ENCODE results near the gene ING3.

The ING3 gene

DNA sequence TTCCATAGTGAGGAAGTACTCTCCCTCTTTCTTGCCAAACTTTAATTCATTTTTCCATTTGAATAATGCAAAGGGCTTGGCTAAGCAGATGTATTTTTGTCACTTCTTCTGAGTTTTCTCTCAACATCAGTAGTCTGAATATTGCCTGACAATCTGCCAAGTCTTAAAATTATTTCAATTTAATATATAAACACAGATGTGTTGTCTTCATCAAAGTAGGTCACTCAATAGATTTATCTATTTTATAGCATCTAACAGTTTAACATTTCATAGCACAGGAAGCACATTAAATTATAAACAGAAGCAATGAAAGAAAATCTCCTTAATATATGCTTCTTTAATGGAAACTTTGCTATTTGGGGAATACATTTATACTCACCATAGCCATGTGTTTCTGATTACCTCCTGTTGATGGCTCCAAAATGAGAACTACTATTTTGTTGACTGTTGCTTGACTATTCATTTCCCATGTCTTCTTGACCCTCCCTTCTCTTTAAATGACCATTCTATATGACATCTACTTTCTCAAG, 42.5 kb downstream of the ING3 start:
- H3K4me3 ChIP-seq (ENCODE audit: low read depth, low read length), result peak overlapping the region; percentile 85
- TF ChIP-seq CTCF (IDR thresholded peaks at IDR 0.05; ENCODE audit: low read depth, low read length), result no peak

DNA sequence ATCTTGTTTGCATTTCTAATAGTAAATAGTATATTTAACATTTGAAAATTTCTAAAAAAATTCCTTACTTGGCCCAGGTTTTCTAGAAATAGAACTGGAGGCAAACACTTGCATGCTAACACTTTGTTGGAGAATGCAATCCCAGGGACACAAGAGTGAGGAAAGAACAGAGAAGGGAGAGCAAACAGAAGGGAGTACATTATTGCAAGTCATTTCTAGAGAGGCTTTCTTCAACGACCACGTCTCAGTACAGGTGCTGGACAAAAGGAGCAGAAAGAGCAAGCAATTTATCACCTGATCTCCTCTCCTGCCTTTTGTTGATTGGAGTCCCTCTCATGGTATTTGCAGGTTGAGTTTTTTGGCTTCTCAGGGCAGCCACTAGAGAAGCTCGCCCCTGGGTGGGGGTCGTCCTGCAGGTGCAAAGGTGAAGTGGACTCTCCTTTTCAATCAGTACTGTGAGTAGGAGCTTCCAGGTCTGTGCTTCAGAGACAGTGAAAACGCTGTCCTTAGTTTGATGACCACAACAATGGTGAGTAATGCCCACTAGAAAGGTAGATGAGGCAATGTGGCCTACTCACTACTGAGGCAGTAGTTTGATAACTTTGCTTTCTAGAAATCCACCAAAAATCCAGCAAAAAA, 43.1 kb downstream of the ING3 start:
- TF ChIP-seq CTCF (IDR thresholded peaks at IDR 0.05; ENCODE audit: low read depth, low read length), result no peak
- peak overlapping the region; percentile 85 for H3K4me3 ChIP-seq (ENCODE audit: low read depth, low read length)

DNA sequence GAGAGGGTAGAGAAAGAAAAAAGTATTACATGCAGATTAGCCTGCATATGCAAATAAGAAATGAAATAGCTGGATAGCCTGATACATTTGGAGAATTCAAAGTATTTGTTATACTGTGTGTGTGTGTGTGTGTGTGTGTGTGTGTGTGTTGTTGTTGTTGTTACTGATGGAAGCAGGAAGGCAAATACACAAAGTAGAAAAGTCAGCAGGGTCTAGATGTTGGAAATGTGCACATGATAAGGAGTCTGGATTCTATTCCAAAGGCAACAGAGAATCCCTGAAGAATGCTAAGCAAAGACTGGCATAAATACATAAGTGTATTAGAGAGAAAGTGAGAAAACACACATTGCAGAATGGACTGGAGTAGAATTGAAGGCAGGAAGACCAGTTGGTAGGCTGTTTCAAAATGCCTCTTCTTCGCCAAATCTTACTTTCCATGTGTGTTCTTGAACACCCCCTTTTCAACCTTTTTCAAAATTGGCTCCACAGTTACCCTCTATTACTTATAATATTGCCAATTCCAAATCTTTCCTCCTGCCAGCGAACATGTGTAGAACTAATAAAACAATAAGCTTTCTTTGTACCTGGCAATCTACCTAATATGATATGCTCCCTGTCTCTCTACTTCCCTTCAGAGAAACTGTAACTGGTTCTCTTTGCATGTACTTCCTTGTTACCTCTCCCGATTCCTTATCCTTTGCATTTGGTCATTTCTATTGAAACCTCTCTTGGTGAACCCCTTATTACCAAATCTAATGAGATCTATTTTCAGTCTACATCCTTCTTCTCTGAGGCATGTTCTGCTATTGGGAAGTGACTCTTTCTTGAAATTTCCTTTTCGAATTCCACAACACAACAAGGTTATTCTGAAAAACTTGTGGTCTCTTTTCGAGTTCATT, 44.2 kb downstream of the ING3 start:
- no peak for TF ChIP-seq CTCF (IDR thresholded peaks at IDR 0.05; ENCODE audit: low read depth, low read length)
- H3K4me3 ChIP-seq (ENCODE audit: low read depth, low read length), result no peak overlapping the region

GRCh38 chr7:120995654-120996053, 45.1 kb downstream of the ING3 start:
- no peak for TF ChIP-seq CTCF (IDR thresholded peaks at IDR 0.05; ENCODE audit: low read depth, low read length)
- no peak overlapping the region for H3K4me3 ChIP-seq (ENCODE audit: low read depth, low read length)

DNA sequence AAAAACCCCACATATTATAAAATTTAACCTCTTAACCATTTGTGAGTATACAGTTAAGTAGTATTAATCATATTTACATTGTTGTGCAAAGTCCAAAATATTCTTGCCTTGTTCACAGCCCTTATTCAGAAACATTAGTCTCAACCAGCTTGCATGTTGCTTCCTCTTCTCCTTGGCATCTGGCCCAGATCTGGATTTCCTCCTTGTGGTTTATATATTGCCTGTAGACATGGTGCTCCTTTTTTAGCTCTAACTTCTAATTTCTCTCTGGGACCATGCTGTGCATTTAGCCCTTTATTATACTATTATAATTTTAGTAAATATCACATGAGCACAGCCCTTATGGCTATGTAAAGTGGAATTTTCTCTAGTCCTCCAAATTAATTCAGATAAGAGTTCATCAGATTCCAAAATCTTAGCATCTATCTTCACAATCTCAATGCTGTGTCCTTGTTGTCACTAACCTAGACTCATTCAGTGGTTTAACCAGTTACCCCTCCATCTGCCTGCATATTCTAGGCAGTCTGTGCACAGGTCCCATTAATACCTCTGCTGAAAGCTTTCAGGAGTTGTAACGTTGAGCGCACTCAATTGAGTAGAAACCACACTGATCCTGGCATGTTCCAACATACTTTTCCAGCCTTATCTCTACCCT, 45.9 kb downstream of the ING3 start:
- H3K4me3 ChIP-seq (ENCODE audit: low read depth, low read length), result no peak overlapping the region
- no peak for TF ChIP-seq CTCF (IDR thresholded peaks at IDR 0.05; ENCODE audit: low read depth, low read length)

DNA sequence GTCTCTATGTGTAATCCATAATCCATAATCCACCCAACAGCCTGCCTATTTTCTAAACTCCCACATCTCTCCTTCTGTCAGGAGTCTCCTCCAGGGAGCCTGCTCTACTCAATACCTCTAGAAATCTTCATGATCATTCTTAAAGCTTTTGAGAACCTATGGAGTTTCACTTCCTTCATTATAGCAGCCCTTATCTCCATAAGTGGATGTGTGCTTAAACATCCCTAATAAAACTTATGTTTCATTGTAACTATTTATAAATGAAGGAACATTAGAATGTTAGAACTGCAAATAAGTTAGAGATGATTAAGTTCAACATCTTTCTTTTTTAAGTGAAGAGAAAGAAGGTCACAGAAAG, 46.4 kb downstream of the ING3 start:
- H3K4me3 ChIP-seq (ENCODE audit: low read depth, low read length), result no peak overlapping the region
- TF ChIP-seq CTCF (IDR thresholded peaks at IDR 0.05; ENCODE audit: low read depth, low read length), result no peak
